Measurements from ENCODE around the gene SPRYD3.
A peak's percentile ranks its signal among the peaks of the same experiment; 100 is the strongest.

Gene SPRYD3

GRCh38 chr12:53086361-53086760, 7.2 kb upstream of the SPRYD3 start:
- H3K4me3 ChIP-seq (ENCODE audit: low read depth, low read length): no peak overlapping the region

DNA sequence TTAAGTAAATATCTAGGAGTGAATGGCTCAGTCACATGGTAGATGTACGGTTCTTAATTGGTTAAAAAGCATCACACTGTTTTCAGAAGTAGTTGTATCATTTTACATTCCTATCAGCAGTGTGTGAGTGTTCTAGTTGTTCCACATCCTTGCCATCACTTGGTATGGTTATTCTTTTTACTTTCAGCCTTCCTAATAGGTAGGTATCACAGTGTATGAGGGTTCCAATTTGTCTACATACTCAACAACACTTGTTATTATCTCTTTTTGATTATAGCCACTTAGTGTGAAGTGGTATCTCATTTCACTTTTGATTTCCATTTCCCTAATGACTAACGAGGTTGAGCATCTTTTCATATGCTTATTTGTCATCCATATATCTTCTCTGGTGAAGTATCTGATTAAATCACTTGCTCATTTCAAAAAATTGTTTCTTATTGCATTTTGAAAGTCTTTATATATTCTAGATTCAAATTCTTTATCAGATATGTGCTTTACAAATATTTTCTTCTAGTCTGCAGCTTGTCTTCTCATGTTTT, 3.5 kb upstream of the SPRYD3 start:
- no peak overlapping the region for H3K4me3 ChIP-seq (ENCODE audit: low read depth, low read length)

DNA sequence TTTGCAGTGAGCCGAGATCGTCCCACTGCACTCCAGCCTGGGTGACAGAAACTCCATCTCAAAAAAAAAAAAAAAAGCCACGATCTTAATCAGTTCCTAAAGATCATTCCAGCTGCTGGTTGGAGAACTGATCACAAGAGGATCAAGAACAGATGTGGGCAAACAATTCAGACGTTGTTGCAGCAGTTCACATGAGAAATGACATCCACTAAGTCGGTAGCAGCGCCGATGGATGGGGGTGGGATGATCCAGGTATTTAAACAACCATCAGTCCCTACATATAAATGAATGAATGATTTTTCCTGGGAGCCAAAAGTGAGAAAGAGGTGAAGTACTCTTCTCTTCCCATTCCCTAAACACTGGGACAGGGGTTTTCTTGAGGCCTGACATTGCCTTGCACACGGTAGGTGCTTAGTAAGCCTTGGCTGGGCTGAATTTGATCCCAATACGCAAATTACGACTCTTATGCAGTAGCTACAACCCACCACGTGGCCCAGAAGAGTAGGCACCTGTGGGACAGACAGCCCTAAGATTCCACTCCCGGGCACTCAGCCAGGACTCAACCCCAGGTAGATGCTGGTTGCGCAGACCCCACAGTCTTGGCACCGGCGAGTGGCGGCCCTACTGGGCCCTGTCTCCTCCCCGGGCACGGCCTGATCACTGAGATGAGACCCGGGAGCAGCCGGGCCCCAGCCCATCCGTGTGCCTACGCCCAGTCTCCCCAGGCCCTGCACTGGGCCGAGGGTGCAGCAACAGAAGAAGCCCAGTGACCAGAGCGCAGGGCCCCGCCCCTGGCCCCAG, 565 bp downstream of the SPRYD3 start:
- H3K4me3 ChIP-seq (ENCODE audit: low read depth, low read length): peak overlapping the region; percentile 63

GRCh38 chr12:53077030-53077429, 2.2 kb downstream of the SPRYD3 start:
- no peak overlapping the region for H3K4me3 ChIP-seq (ENCODE audit: low read depth, low read length)

GRCh38 chr12:53076461-53076860, 2.7 kb downstream of the SPRYD3 start:
- H3K4me3 ChIP-seq (ENCODE audit: low read depth, low read length): no peak overlapping the region

GRCh38 chr12:53074999-53075370, 4.2 kb downstream of the SPRYD3 start:
- H3K4me3 ChIP-seq (ENCODE audit: low read depth, low read length): no peak overlapping the region

- H3K4me3 ChIP-seq (ENCODE audit: low read depth, low read length): no peak overlapping the region
Measured at GRCh38 chr12:53074283-53074998, 4.7 kb downstream of the SPRYD3 start.

GRCh38 chr12:53073881-53074280, 5.3 kb downstream of the SPRYD3 start:
- H3K4me3 ChIP-seq (ENCODE audit: low read depth, low read length): no peak overlapping the region

- H3K4me3 ChIP-seq (ENCODE audit: low read depth, low read length): no peak overlapping the region
Measured at GRCh38 chr12:53071591-53072551, 7.3 kb downstream of the SPRYD3 start.

DNA sequence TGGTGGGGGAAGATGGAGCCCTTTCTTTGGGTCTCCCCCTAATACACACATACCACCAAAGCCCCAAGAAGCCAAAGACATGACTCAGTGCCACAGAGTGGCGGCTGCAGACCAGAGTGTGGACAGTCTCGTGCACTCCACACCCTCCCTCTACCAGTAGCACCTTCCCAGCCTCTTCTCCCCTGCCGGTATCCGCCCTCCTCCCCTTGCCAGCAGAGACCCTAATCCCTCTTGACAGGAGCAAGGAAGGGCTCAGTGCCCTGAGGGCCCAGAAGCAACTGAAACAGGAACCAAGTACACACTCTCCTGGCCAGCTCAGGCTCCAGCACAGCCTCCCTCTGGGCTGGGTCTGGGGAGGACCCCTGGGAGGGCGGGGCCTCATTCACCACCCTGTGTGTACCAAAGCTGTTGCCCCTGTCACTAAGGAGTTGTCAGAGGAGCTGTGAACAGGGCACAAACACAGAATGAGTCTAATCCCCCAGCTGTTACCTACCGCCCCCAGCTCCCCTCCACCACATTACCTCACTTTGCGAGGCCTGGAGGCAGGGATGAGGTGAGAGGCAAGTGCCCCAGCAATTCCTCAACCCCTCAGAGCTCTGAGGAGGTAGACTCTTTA, 8.2 kb downstream of the SPRYD3 start:
- H3K4me3 ChIP-seq (ENCODE audit: low read depth, low read length): no peak overlapping the region

DNA sequence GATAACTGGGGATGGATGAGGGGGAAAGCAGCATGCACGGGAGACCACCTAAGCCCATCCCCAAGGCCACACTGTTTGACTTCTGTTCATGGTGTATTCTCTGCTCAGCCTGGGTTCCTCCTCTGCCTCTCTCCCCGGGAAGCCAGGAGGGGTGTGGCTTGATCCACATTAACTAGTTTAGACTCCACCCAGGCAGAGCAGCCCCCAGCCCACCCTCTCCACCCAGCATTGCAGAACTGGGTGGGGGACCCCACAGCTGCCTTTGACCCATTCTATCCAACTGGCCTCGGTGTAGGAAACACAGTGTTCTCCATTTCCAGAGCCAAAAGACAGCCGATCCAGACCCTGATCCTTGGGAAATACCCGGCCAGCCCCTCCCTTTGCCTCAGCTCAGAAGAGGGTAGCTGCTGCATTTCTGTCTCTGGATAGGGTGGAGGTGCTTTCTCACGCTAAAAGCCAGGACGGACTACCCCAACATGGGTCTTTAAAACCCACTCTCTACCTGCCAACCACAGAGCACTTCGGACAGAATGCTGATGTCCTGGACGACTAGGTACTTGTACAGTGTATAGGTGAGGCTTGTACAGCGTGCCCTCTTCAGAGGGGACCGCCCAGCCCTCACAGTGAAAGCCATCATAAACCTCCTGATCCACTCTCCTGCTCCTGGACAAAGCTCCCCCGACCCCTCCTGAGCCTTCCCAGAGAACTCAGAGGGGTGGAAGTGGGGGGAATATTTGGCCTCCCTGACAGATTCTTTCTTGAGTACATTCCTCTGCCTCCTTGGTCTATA, 9.4 kb downstream of the SPRYD3 start:
- H3K4me3 ChIP-seq (ENCODE audit: low read depth, low read length): no peak overlapping the region

- no peak overlapping the region for H3K4me3 ChIP-seq (ENCODE audit: low read depth, low read length)
Measured at GRCh38 chr12:53068811-53069585, 10.2 kb downstream of the SPRYD3 start.

GRCh38 chr12:53067993-53068770, 11.0 kb downstream of the SPRYD3 start:
- H3K4me3 ChIP-seq (ENCODE audit: low read depth, low read length): no peak overlapping the region

- H3K4me3 ChIP-seq (ENCODE audit: low read depth, low read length): no peak overlapping the region
Measured at GRCh38 chr12:53067074-53067992, 11.9 kb downstream of the SPRYD3 start.

DNA sequence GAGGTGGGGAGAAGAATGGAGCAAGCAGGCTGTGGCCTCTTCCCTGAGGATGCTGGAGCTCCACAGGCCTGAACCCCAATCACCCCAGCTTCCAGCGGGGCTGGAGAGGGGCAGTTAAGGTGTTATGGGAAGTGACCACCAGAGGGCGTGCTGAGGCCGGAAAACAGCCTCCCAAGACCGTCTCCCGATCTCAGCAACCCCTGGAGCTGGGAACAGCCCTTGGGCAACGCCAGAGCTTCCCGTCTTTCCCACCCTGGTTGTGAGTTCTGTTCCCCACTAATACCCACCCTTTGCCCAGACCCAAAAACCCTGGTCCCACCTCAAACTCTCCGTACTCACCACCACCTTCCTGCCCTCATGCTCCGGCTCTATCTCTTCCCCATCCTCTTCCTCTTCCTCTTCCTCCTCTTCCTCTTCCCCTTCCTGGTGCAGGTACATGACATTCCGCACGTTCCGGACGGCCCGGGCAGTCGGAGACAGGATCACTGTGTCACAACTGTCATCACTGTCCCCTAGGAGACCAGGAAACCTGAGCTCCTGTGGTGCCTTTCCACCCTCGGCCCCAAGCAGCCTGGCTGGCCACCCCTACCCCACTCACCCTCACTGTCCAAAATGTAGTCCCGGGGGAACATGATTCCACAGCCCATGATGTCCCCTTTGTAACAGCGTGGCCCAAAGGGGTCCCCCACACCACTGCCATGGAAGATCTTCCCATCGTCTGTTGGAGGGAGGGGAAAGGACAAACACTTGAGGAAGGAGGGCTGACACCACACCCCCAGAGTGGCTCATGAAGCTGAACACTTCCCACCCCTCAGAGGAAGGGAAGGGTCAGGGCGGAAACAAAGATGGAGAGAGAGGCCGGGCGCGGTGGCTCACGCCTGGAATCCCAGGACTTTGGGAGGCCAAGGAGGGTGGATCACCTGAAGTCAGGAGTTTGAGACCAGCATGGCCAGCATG, 12.9 kb downstream of the SPRYD3 start:
- H3K4me3 ChIP-seq (ENCODE audit: low read depth, low read length): no peak overlapping the region

- H3K4me3 ChIP-seq (ENCODE audit: low read depth, low read length): no peak overlapping the region
Measured at GRCh38 chr12:53065470-53065869, 13.7 kb downstream of the SPRYD3 start.
